Hepatic stellate cell (primary cell): ENCODE results near the gene PCDHGC5.
A peak's percentile ranks its signal among the peaks of the same experiment; 100 is the strongest.

Source experiments
- DNase-seq: peaks from one replicate; pipeline ENCODE4 v3.0.0; 2011; ENCODE audit warnings: low spot score

The PCDHGC5 gene

DNA sequence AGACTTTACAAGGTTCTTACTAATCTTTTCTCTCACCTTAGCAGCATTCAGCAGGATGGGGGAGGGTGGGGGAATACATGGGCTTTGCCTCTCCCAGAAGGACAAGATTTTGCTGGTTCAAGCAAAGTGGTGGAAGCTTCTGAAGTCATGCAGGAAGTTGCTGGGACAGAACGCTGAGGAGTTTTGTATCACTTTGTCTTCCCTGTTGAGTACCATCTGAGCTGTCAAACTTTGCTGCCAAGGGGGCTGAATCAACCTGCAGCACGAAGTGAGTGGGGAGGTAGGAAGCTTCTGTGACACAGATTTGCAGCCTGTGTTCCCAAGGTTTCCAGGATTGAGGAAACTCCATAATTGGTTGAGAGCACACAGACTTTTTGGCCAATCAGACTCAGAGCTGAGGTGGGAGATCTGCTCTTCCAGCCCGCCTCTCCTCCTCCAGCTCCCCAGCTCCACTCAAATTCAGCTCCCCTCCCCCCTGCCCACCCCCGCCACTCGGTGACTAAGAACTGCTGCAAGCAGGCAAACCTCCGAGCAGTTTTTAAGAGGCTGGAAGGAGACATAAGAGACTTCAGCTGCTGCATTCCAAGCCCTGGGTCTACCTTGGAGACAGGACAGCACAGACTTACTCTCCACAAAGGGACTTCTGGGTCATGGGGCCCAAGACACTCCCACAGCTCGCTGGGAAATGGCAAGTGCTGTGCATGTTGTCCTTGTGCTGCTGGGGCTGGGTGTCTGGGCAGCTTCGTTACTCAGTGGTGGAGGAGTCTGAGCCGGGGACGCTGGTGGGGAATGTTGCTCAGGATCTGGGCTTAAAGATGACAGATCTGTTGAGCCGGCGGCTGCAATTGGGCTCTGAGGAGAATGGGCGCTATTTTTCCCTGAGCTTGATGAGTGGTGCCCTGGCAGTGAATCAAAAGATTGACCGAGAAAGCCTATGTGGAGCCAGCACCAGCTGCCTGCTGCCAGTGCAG, at the start of gene PCDHGC5:
TSS of gene PCDHGC5 (plus strand) at position 491 of the 971 bp plus-strand sequence. CDS start at position 651, 160 bp downstream.
- peak; percentile 79 for DNase-seq

DNA sequence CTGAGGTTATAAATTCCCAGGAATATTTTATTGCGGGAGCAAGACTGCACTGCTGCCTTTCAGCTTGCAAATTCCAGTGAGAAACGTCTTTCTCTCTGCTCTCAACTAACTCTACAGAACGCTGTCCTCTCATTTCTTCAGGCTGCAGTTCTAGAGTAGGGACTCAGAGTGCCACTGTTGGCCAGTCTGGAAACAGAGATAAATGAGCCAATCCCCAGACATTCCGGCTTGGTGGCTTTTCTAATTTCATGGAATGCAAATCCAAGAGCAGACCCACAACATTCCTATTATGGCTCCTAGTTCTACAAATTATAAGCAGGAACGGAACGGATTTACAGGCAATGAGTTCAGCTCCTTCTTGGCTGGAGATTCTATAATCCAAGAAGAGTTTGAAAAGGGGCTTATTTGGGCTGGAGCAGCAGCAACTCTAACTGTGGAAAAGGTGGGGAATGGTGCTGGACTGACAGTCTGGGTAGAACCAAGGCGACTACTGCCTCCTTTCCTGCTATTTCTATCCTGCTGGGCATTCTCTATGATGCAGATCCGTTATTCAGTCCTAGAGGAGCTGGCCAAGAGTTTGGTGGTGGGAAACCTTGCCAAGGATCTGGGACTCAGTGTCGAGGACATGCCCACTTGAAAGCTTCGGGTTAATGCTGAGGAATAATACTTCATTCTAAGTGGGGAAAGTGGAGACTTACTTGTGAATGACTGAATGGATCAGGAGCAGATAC, 49.3 kb upstream of the PCDHGC5 start:
- DNase-seq, result no peak

DNA sequence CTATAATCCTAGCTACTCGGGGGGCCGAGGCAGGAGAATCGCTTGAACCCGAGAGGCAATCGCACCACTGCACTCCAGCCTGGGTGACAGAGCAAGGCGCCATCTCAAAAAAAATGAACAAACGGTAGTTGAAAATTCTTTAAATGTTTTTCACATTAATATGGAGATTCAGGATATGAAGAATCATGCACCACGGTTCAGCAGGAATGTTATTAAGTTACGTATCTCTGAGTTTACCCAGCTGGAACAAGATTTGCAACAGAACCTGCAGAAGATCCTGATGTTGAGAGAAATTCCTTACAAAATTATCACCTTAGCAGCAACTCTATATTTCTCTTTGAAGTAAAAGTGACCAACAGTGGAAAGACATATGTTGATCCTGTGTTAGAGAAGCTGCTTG, 48.5 kb upstream of the PCDHGC5 start:
- DNase-seq, result no peak

GRCh38 chr5:141441571-141442170, 47.2 kb upstream of the PCDHGC5 start:
- DNase-seq, result no peak

DNA sequence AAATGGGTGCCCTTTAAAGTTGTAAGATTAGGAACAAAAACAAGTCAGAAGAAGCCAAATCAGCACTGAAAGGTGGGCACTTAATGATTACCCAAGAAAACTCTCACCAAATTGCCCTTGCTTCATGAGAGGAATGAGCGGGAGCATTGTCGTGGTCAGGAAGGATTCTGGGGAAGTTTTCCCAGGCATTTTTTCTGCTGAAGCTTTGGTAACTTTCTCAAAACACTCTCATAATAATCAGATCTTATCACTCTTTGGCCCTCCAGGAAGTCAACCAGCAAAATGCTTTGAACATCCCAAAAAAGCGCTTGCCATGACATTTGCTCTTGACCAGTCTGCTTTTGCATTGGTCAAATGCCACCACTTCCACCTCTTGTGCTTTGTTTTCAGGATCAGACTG, 23.5 kb upstream of the PCDHGC5 start:
- no peak for DNase-seq

DNA sequence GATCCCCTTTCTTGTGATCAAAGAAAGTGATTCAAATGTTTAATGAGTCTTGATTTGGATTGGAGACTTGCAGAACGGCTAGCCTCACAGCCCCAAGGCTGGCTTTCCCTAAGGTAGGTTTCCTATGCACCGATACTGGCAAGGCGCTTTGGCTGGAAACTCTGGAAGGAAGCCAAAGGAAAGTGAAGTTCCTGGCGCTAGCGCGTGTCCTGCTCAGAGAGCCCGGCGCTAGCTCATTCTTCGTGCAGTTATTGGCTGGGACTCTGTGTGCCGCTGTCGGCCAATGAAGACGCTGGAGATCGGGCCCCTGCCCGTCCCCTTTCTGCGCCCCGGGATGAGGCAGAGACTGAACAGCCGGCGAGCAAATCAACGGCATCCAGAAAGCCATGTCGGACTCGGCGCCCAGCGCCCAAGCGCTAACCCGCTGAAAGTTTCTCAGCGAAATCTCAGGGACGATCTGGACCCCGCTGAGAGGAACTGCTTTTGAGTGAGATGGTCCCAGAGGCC, 13.2 kb upstream of the PCDHGC5 start, which contains the start of gene PCDHGC3:
TSS of gene PCDHGC3 (plus strand) at position 342 of the 507 bp plus-strand sequence. CDS start at position 493, 151 bp downstream.
- peak; percentile 98 for DNase-seq

DNA sequence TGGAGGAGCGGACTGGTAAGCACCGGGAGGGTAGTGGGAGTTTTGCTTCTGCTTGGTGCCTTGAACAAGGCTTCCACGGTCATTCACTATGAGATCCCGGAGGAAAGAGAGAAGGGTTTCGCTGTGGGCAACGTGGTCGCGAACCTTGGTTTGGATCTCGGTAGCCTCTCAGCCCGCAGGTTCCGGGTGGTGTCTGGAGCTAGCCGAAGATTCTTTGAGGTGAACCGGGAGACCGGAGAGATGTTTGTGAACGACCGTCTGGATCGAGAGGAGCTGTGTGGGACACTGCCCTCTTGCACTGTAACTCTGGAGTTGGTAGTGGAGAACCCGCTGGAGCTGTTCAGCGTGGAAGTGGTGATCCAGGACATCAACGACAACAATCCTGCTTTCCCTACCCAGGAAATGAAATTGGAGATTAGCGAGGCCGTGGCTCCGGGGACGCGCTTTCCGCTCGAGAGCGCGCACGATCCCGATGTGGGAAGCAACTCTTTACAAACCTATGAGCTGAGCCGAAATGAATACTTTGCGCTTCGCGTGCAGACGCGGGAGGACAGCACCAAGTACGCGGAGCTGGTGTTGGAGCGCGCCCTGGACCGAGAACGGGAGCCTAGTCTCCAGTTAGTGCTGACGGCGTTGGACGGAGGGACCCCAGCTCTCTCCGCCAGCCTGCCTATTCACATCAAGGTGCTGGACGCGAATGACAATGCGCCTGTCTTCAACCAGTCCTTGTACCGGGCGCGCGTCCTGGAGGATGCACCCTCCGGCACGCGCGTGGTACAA, 12.6 kb upstream of the PCDHGC5 start:
- DNase-seq, result peak; percentile 75

GRCh38 chr5:141477044-141477575, 11.8 kb upstream of the PCDHGC5 start:
- DNase-seq, result no peak

GRCh38 chr5:141477815-141478214, 11.1 kb upstream of the PCDHGC5 start:
- DNase-seq, result no peak

DNA sequence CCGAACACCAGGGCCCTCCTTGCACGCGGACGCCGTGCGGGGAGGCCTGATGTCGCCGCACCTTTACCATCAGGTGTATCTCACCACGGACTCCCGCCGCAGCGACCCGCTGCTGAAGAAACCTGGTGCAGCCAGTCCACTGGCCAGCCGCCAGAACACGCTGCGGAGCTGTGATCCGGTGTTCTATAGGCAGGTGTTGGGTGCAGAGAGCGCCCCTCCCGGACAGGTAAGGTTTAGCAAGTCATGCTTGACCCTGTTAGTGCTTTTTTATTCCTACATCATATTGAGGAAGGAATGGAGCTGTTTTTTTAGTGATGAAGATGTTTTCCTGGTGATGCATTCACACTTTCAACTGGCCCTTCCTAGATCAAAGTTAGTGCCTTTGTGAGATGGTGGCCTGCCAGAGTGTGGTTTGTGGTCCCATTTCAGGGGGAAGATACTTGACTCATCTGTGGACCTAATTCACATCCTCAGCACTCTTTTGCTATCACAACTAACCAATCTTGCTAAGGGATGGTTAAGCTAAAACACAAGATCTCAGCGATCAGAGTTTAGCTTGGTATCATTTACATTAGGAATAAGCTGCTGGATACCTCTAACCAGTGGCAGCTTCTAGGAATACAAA, 10.4 kb upstream of the PCDHGC5 start:
- no peak for DNase-seq

GRCh38 chr5:141479776-141480175, 9.1 kb upstream of the PCDHGC5 start:
- DNase-seq, result no peak

DNA sequence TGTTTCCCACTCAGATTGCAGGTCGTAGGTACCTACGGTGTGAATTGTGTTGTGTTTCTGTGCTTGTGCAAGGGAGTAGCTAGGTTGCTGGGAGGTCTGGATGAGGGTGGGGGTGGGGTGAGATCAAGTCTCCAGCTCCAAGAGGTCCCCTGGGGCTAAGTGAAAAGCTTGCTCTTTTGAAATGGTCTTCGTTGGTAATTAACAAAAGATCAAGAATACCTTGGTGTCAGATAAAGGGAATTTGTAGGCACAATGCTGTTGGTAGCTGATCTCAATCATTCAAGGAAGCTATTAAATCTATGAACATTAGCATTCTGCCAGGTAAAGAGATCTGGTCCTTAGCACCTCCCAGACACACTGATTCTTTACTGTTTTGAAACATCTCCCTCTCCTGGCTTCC, 5.0 kb upstream of the PCDHGC5 start:
- no peak for DNase-seq

GRCh38 chr5:141484310-141484640, 4.6 kb upstream of the PCDHGC5 start:
- no peak for DNase-seq

- DNase-seq, result no peak
These were observed 4.1 kb upstream of the PCDHGC5 start, which contains the start of gene PCDHGC4 for GRCh38 chr5:141484641-141485311. PCDHGC4 (plus strand) TSS chr5:141485030; CDS start chr5:141485174, 144 bp downstream.

DNA sequence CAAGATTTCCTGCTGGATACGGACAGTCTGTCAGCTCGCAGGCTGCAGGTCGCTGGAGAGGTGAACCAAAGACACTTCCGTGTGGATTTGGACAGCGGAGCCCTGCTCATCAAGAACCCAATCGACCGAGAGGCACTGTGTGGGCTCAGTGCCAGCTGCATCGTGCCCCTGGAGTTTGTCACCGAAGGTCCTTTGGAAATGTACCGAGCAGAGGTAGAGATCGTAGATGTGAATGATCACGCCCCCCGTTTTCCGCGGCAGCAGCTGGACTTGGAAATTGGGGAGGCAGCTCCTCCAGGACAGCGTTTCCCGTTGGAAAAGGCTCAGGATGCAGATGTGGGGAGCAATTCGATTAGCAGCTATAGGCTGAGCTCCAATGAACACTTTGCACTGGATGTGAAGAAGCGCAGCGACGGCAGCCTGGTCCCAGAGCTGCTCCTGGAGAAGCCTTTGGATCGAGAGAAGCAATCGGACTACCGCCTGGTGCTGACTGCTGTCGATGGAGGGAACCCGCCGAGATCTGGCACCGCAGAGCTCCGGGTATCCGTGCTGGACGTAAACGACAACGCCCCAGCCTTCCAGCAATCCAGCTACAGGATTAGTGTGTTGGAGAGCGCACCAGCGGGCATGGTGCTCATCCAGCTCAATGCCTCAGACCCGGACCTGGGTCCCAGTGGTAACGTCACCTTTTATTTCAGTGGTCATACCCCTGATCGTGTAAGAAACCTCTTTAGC, 3.4 kb upstream of the PCDHGC5 start:
- no peak for DNase-seq

DNA sequence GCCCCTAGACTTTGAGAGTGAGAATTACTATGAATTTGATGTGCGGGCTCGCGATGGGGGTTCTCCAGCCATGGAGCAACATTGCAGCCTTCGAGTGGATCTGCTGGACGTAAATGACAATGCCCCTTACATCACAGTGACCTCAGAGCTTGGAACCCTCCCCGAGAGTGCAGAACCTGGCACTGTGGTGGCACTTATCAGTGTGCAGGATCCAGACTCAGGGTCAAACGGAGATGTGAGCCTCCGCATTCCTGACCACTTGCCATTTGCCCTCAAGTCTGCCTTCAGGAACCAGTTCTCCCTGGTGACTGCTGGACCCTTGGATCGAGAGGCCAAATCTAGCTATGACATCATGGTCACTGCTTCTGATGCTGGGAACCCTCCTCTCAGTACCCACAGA, 2.8 kb upstream of the PCDHGC5 start:
- no peak for DNase-seq

GRCh38 chr5:141487131-141487530, 1.8 kb upstream of the PCDHGC5 start:
- DNase-seq, result no peak

DNA sequence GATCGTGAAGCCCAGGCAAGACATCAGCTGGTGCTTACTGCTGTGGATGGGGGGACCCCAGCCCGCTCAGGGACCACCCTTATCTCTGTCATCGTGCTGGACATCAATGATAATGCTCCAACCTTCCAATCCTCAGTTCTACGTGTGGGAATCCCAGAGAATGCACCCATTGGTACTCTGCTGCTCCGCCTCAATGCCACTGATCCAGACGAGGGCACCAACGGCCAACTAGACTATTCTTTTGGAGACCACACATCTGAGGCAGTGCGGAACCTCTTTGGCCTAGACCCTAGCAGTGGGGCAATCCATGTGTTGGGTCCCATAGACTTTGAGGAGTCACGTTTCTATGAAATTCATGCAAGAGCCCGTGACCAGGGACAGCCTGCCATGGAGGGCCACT, 960 bp downstream of the PCDHGC5 start:
- DNase-seq, result no peak

GRCh38 chr5:141490271-141490670, 1.4 kb downstream of the PCDHGC5 start:
- no peak for DNase-seq
